ENCODE measurements around the gene ST8SIA5. TPM values are rescaled to one million over a fixed set of nuclear protein-coding genes. Genes with fewer than 3 reads are reported as not detected.
A peak's percentile ranks its signal among the peaks of the same experiment; 100 is the strongest.

The ST8SIA5 gene
- total RNA-seq, 1 experiment from 2014 or later, result not detected

GRCh38 chr18:46672062-46672970 lies 84.5 kb downstream of the ST8SIA5 start:
- no peak for DNase-seq (ENCODE audit: low spot score)

GRCh38 chr18:46668694-46669093 lies 88.2 kb downstream of the ST8SIA5 start:
- DNase-seq (ENCODE audit: low spot score), result no peak

GRCh38 chr18:46668135-46668534 lies 88.7 kb downstream of the ST8SIA5 start:
- no peak for DNase-seq (ENCODE audit: low spot score)

- no peak for DNase-seq (ENCODE audit: low spot score)
These were observed 93.3 kb downstream of the ST8SIA5 start for GRCh38 chr18:46663539-46663938.

GRCh38 chr18:46660957-46661749 lies 95.7 kb downstream of the ST8SIA5 start:
- DNase-seq (ENCODE audit: low spot score), result peak; percentile 2

GRCh38 chr18:46659484-46659883 lies 97.4 kb downstream of the ST8SIA5 start:
- no peak for DNase-seq (ENCODE audit: low spot score)

GRCh38 chr18:46657115-46657955 lies 99.5 kb downstream of the ST8SIA5 start, which contains the start of gene LOXHD1:
Gene LOXHD1 (minus strand): TSS chr18:46657220. CDS start chr18:46657033, 187 bp downstream.
- no peak for DNase-seq (ENCODE audit: low spot score)

GRCh38 chr18:46656326-46657114 lies 100.3 kb downstream of the ST8SIA5 start:
- DNase-seq (ENCODE audit: low spot score), result no peak

GRCh38 chr18:46652372-46652771 lies 104.5 kb downstream of the ST8SIA5 start:
- no peak for DNase-seq (ENCODE audit: low spot score)

GRCh38 chr18:46650681-46651080 lies 106.2 kb downstream of the ST8SIA5 start:
- DNase-seq (ENCODE audit: low spot score), result no peak

- DNase-seq (ENCODE audit: low spot score), result no peak
These were observed 107.6 kb downstream of the ST8SIA5 start for GRCh38 chr18:46649071-46649862.

GRCh38 chr18:46646468-46646867 lies 110.4 kb downstream of the ST8SIA5 start:
- DNase-seq (ENCODE audit: low spot score), result no peak

GRCh38 chr18:46642561-46642960 lies 114.3 kb downstream of the ST8SIA5 start:
- no peak for DNase-seq (ENCODE audit: low spot score)

GRCh38 chr18:46641917-46642316 lies 114.9 kb downstream of the ST8SIA5 start:
- DNase-seq (ENCODE audit: low spot score), result no peak

GRCh38 chr18:46639386-46639785 lies 117.5 kb downstream of the ST8SIA5 start:
- DNase-seq (ENCODE audit: low spot score), result no peak

- DNase-seq (ENCODE audit: low spot score), result no peak
These were observed 120.7 kb downstream of the ST8SIA5 start for GRCh38 chr18:46636040-46636630.

- no peak for DNase-seq (ENCODE audit: low spot score)
These were observed 124.3 kb downstream of the ST8SIA5 start for GRCh38 chr18:46632401-46633071.

GRCh38 chr18:46630991-46631390 lies 125.9 kb downstream of the ST8SIA5 start:
- no peak for DNase-seq (ENCODE audit: low spot score)

- DNase-seq (ENCODE audit: low spot score), result no peak
These were observed 126.7 kb downstream of the ST8SIA5 start for GRCh38 chr18:46630160-46630559.
